UCSD-AML1 (cell line): ENCODE results near the gene PROCA1.
"Not testable (repeated sequence)": the region's sequence is repeated elsewhere in the genome, so short reads cannot be mapped to it uniquely, and the experiment has no call there.

Experiments
- DNase-seq: peaks from one replicate; lab custom pipeline; 2025; ENCODE audit not compliant: unreplicated experiment; lab: John Stamatoyannopoulos, UW

Gene PROCA1

GRCh38 chr17:28744104-28744971 lies 32.6 kb upstream of the PROCA1 start:
- peak; percentile 56 for DNase-seq

- peak; percentile 89 for DNase-seq
These were observed 31.8 kb upstream of the PROCA1 start, which contains the start of gene TRAF4 for GRCh38 chr17:28743243-28744103. TSS of gene TRAF4 (plus strand) at chr17:28744011. CDS start at chr17:28744113, 102 bp downstream.

GRCh38 chr17:28741358-28742349 lies 30.0 kb upstream of the PROCA1 start:
- peak; percentile 81 for DNase-seq

- DNase-seq = no peak
These were observed 29.0 kb upstream of the PROCA1 start for GRCh38 chr17:28740406-28741357.

GRCh38 chr17:28738680-28739384 lies 27.1 kb upstream of the PROCA1 start:
- no peak for DNase-seq

- no peak for DNase-seq
These were observed 26.3 kb upstream of the PROCA1 start for GRCh38 chr17:28737770-28738679.

GRCh38 chr17:28737316-28737715 lies 25.6 kb upstream of the PROCA1 start:
- DNase-seq = no peak

- not testable (repeated sequence) for DNase-seq
These were observed 24.5 kb upstream of the PROCA1 start for GRCh38 chr17:28735913-28736769.

GRCh38 chr17:28735242-28735722 lies 23.6 kb upstream of the PROCA1 start:
- DNase-seq = no peak

- no peak for DNase-seq
These were observed 23.1 kb upstream of the PROCA1 start for GRCh38 chr17:28734712-28735241.

- no peak for DNase-seq
These were observed 21.7 kb upstream of the PROCA1 start for GRCh38 chr17:28733346-28733745.

- DNase-seq = no peak
These were observed 18.3 kb upstream of the PROCA1 start for GRCh38 chr17:28729950-28730330.

GRCh38 chr17:28728364-28729200 lies 16.9 kb upstream of the PROCA1 start, which contains the start of gene NEK8:
TSS of gene NEK8 (plus strand) at chr17:28728788. CDS start at chr17:28728814, 26 bp downstream.
- DNase-seq = peak; percentile 96

GRCh38 chr17:28726627-28727491 lies 15.2 kb upstream of the PROCA1 start:
- DNase-seq = peak; percentile 91
